ENCODE data around the gene ZKSCAN2.

Gene ZKSCAN2

DNA sequence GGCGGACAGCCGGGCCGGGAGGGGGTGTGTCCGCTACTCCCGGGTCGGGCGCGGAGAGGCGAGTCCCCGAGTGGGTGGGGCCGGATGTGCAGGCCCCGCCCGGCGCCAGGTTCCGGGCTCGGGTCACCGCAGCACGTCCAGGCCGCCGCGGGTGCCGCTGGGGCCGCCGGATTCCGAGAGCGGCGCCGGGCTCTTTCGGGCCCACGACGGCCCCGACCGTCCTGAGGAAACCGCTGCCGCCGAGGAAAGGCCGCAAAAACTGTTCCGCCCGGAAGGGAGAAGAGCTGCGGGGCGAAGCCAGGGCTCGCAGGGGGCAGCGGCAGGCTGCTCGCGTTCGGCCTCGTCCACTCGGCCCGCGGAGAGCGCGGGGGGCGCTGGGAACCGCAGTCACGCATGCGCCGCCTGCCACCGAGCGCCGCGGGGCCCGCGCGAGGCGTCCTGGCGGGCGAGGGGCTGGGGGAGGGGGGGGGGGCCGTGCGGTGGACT is at the start of gene ZKSCAN2:
TSS of gene ZKSCAN2 (minus strand) at position 376 of the 486 bp plus-strand sequence. CDS start 718 bp downstream, outside the sequence.
- peak; percentile 57 to 71 (median 58) for DNase-seq (ENCODE audit: low read depth in 3 of 3)

DNA sequence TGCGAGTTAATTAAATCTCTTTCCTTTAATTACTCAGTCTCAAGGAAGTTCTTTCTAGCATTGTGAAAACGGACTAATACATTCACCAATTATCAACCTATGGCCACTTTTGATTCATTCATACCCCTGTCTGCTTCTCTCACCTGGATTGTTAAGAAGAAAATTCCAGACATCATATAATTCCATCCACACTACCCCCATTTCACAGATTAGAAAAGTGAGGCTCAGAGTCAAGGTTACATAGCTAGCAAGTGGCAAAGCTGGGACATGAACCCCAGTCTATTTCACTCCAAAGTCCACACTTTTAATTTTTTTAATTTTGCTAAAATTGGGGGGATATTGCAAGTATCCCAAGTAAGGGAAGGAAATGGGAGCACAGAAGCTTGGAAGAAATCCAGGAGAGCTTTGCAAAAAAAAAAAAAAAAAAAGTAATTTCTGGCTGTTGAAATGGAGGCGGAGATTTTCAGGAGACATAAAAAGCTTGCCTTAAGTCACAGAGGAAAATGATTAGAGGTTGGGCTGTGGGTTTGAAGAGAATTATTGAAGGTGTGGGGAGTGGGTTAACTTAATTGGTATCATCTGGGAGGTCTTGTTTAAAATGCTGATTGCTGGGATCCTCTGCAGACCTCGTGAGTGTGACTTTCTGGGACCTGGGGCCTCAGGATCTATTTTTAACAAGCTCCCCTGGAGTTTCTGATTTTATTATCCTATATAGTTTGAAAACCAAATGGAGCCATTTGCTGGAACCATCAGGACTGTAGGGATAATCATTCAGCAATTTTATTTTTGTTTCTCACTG is 42.3 kb upstream of the ZKSCAN2 start:
- no peak for DNase-seq (ENCODE audit: low read depth in 3 of 3)

DNA sequence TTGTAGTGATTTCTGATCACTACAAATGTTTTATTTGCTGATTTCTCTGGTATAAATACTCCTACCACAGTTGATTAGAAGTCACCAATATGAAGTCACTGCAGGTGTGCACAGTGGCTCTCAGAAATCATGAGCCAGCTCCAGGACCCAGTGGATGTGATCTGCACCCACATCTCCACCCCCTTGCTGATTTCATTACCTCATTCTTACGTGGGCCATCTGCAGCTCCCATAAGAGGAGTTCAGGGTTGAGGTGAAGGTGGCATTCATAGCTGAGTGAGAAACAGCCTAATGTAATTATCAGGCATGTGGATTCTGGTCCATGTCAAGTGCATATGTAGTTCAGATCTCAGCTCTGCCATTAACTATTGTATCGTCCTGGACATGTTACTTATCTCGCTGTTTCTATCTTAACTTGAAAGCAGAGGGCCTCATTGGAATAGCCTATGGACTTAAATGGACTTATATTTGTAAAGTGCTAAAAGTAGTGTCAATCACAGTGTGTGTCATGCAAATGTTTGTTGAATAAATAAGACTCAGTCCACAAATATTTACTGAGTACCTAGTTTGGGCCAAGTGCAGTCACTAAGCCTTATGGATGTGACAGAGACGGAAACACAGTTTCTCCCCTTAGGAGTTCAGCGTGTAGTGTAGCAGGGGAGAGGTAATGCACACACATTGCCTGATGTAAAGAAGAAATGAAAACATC is 40.7 kb upstream of the ZKSCAN2 start:
- DNase-seq (ENCODE audit: low read depth in 3 of 3), result no peak

DNA sequence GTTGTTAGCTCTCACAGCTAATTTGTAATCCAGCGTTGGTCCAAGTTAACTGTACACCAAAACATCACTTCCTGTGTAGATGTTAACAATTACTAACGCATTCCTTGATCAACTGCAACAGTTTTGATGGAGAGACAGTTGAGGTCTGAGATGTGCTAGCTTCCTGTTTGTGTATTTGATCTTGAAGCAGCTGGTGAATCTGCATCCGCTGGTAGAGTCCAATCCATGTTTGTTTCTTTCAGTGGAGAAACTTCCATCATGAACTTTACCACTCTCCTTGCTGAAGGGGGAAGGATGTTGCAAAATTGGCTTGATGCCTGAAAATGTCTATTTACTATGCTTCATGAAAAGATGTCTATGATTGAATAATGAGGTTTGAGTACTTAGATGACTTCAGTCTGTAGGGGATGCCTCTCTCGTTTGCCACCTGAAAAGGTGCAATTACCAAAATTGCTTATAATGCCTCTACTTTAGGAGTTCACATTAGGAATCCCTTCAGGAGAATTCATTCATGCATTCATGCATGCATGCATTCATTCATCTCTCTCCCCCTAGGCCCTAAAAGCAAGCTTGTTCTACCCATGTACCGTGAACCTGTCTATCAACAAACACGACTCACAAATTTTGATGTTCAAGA is 39.6 kb upstream of the ZKSCAN2 start:
- DNase-seq (ENCODE audit: low read depth in 3 of 3), result no peak

DNA sequence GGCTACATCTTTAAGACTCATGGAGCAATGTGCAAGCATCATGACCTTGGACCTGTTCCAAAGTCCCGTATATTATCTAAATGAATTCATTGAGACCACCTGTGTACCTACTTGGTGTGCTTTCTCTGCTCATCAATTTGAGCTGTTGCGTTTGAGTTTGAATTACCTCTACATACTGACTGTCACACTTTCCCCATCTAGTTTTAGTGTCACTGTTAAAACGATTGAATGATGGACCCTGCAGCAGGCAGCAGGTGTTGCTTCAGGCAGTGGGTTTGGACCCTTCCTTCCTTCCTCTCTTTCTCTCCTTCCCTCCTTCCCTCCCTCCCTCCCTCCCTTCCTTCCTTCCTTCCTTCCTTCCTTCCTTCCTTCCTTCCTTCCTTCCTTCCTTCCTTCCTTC is 33.9 kb upstream of the ZKSCAN2 start:
- no peak for DNase-seq (ENCODE audit: low read depth in 3 of 3)

DNA sequence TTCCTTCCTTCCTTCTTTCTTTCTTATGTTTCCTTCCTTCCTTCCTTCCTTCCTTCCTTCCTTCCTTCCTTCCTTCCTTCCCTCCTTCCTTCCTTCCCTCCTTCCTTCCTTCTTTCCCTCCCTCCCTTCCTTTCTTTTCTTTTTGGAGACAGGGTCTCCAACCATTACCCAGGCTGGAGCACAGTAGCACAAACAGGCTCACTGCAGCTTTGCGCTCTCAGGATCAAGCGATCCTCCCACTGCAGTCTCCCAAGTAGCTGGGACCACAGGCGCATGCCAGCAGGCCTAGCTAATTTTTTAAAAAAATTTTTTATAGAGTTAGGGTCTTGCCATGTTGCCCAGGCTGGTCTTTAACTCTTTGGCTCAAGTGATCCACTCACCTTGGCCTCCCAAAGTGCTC is 31.8 kb upstream of the ZKSCAN2 start:
- no peak for DNase-seq (ENCODE audit: low read depth in 3 of 3)

DNA sequence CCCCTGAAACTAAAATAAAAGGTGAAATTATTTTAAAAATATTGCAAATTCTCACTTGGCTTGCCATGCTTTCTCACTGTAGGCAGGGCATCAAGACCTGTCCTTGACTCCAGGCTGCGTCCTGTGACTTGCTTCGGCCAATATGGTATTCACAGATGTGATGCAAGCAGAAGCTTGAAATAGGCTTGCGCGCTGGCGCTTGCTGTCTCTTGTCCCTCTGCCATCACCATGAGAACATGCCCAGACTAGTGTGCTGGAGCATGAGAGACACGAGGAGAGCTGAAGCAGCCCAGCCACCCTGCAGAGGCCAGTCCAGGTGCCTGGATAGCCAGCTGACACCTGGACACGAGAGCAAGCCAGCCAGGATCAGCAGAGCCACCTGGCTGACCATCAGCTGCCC is 21.8 kb upstream of the ZKSCAN2 start:
- no peak for DNase-seq (ENCODE audit: low read depth in 3 of 3)

DNA sequence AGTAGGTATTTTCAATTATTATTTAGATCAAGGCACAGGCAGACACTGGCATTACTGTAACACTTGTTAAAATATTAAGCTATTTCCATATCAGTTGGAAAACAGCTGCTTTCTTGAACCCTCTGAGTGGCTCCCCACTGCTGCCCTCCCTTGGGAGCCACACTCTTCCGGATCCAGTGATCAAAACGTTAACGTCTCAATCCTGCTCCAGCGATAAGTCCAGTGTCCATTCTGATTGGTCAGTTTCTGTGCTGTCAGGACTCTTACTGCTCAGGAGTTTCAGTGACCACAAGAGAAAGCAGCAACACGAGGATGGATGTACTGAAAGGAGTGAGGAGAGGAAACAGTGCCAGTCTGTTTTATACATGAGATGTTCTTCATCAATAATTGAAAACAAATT is 13.8 kb upstream of the ZKSCAN2 start:
- DNase-seq (ENCODE audit: low read depth in 3 of 3), result no peak

DNA sequence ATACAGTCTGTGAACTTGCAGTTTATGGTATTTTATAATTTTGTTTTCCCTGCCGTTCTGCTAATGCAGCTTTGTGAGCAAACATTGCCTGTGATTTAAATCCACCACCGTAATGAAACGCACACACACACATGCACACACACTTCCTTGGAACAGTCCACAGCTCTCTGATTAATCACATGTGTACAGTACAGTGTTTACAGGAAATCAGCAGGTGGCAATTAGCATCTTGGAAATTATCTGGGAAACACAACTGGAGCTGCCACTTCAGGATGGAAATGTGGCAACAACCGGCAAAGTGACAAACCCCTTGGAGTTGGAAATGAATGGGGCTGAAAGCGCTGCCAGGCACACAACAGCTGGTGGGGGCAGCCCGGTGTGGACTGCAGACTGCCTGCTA is 12.9 kb upstream of the ZKSCAN2 start:
- DNase-seq (ENCODE audit: low read depth in 3 of 3), result no peak

DNA sequence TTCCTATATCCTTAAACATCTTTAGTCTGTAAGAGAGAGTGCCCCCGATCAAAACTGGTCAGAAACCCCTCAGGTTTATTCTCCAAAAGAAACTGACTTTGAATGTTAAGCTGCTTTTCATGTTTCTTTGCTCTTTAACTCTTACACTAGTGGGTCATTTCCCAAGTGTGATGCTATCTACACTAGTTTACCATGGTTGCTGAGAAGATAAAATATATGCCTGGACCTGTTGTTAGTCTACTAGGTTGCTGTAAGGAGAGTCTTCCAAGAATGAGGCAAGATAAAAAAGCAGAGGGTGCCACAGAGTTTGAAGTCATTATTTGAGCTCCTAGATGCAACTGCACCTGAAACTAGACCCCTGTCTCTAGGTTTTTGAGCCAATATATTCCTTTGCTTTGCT is 12.2 kb upstream of the ZKSCAN2 start:
- DNase-seq (ENCODE audit: low read depth in 3 of 3), result no peak

DNA sequence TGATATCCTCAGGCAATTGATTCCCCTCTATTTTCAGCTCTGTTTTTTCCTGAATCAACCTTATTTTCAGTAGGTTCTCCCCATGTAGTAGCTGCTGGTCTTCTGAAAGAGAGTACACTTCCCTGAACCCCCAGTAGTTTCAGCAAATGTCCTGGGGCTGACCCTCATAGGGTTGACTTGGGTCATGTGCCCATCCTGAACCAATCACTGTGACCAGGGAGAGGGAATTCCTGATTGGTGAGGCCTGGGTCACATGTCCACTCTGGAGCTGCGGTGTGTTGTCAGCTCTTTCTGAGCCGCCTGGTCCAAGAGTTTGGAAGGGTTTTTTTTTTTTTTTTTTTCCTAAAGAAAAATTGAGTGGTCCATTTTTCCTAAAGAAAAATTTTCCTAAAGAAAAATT is 8.3 kb upstream of the ZKSCAN2 start:
- DNase-seq (ENCODE audit: low read depth in 3 of 3), result no peak

DNA sequence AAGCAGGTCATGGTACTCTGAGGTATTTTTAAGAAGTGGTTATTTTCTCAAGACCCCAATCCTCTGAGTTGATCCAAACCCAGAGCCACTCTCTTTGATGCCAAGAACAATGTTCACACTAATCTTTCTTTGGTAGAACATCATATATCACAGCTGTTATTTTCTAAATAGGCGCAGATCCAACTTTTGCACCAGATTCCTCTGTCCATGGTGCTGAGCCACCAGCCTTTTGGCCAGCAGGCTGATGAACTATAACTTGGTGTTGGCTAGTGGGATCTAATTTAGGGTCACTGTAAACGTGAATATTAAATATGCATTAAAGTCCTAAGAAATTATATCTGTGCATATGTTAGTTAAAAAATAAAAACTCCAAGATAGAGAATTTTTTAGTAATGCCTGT is 7.0 kb upstream of the ZKSCAN2 start:
- DNase-seq (ENCODE audit: low read depth in 3 of 3), result no peak

DNA sequence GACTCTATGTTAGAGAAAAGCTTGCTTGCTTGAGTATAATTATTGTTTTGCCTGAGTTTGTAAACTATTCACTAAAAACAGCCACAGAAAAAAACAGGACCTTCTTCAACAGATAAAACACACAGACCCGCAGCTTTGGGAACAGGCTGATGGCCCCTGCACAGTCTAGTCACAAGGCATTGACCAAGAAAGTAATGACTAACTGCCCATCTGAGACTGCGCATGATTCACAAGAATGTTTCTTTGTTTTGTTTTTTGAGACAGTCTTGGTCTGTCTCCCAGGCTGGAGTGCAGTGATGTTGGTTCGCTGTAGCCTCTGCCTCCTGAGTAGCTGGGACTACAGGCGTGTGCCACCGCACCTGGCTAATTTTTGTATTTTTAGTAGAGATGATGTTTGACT is 2.8 kb upstream of the ZKSCAN2 start:
- DNase-seq (ENCODE audit: low read depth in 3 of 3), result no peak

DNA sequence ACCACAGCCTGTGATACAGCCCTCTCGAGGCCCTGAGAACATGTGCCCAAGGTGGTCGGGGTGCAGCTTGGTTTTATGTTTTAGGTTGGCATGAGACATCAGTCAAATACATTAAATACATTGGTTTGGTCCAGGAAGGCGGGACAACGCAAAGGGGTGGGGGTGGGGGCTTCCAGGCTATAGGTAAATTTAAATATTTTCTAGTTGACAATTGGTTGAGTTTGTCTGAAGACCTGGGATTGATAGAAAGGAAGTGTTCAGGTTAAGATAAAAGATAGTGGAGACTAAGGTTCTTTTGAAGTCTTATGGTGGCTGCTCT is 1.2 kb upstream of the ZKSCAN2 start:
- DNase-seq (ENCODE audit: low read depth in 3 of 3), result no peak

DNA sequence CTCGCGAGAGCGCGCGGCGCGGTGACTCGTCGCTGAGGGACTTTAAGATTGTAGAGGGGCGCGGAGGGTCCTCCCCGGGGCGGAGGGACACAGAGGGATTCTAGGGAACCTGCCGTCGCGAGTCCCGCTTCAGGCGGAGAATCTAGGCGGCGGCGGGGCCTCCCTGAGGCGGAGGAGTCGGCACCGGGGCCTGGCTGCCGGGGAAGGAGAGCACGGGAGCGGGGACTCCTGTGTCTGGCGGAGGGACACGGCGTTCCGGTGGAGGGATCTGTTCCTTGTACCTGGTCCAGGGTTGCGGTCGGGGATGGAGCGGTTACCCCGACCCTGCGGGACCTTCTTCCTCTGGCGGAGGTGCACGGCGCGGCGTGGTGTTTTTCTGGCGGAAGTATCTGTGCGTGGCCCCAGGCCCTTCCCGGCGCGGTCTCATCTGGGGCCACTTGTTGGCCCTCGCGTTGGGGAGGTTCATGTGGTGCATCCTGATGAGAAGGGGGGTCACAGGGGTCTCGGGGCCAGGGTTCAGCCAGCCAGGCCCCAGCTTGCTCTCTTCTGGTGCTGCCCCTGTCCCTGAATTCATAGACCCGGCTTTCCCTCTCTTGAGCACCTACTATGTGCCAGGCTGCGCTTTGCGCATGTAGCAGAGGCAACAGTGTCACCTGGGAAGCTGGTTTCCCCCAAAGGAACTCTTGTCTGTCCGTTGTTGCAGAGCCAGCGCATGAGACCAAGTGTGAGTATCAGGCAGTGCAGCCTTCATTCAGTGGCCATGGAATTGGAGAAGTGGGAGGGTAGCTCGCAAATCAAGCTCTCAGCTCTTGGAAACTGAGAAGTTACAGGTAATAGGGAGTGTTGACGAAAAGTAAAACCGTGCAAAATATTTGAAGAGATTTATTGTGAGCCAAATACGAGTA is 563 bp upstream of the ZKSCAN2 start:
- peak; percentile 46 to 72 (median 61) for DNase-seq (ENCODE audit: low read depth in 3 of 3)

DNA sequence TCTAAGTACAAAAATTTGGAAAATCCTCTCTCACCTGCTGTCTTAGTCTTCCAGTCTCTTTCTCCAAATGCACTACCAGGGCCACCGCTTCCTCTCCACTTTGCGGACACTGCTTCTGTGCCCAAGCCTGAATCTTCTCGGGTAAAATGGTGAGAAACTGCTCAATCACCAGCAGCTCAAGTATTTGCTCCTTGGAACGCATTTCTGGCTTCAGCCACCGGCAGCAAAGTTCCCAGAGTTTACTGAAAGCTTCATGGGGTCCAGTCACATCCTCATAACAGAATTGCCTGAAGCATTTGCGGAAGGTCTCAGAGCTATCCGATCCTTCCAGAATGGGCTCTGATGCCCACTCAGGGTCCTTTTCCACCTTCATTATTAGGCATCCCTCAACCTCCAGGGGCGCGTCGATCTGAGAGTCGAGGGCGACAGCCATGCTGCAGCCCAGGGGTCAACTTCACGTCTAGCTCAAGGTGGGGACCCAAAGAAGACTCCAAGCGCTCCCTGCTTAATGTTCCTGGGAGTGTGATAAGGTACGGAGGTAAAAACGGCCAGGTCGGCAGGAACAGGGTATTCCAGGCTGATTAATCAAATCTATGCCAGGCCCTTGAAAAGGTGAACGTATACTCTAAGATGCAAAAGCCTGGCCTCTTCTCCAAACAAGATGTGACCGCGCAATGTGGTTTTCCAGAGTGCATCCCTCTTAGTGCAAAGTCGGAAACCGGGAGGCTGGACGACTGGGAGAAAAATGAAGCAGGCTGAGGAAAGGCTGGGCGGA is 763 bp downstream of the ZKSCAN2 start:
- no peak for DNase-seq (ENCODE audit: low read depth in 3 of 3)

DNA sequence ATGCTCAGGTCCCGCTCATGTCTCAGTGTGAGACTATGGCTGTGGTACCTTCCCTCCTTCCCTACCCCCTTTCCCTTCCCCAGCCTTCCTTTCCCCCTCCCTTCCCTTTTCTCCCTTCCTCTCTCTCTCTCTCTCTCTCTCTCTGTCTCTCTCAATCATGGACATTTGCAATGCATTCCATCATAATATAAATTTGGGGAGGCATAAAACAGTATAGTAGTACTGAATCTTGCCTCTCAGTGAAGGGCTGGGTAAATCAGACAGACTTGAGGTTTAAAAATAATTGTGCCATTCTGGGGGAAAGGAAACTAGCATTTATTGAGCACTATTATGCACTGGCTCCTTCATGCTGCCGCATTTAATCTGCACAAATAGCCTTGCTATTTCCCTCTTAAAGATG is 4.3 kb downstream of the ZKSCAN2 start:
- DNase-seq (ENCODE audit: low read depth in 3 of 3), result no peak

DNA sequence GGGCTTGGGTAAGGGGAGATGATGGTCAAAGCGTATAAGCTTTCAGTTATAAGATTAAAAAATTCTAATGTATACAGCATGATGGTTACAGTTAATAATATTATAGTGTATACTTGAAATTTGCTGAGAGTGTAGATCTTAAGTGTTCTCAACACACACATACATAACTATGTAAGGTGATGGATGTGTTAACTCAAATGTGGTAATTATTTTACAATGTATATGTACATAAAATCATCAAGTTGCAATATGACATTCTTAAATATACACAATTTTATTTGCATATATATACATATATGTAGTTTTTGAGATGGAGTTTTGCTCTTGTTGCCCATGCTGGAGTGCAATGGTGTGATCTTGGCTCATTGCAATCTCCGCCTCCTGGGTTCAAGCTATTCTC is 7.2 kb downstream of the ZKSCAN2 start:
- no peak for DNase-seq (ENCODE audit: low read depth in 3 of 3)

DNA sequence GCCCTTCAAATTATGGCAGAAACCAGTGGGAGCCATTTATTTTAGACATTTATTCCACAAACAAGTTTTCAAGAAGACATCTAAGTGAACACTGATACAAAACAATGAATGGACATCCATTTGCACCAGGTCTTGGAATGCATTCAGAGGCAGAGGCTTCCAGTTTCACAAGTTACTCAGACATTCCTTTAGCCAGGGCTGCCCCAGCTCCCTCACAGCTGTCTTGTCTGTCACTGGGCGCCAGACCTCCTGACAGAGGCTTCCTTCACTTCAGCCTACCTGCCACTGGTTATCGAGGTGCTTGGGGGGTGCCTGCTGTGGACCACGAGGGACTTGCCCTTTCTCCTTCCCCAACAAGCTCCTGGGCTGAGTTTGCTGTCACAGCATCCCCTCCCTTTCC is 21.7 kb downstream of the ZKSCAN2 start:
- no peak for DNase-seq (ENCODE audit: low read depth in 3 of 3)

DNA sequence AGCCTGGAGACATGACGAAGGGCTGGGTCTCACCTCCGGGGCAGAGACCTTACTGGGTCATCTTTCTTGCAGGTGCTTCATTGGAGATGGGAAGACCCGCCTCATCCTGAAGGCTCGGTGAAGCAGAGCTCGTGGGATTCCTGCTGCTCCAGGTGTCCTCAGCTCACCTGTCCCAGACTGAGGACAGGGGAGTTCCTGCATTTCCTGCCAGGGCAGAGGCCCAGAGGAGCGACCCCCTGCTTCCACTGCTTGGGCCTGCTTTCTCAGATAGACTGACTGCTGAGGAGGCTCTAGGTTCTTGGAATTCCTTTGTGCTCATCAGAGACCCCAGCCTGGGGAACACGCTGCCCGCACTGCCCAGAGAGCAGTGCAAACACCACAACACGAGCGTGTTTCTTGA is 29.3 kb downstream of the ZKSCAN2 start:
- DNase-seq (ENCODE audit: low read depth in 3 of 3), result no peak

DNA sequence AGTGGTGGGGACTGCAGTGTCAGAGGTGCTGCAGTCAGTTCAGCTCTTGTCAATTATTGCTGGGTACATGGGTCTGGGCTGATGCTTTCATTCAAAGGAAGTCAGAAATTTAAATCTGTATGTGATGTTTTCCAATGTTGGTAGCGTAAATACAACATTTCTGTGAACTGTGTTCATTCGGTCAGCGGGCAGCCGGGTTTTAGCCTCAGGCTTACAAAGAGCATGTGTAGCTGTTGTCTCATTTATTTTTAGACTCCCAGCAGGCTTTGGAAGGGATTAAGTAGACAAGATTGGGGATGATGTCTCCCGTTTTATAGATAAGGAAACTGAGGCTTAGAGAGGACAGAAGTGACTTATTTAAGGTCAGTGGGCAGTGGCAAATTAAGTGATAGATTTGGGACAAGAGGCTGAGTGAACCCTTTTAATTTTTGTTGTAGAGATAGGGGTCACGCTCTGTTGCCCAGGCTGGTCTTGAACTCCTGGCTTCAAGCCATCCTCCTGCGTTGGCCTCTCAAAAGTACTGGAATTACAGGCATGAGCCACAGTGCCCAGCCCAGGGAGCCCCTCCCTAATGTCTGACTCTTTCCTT is 32.8 kb downstream of the ZKSCAN2 start:
- no peak for DNase-seq (ENCODE audit: low read depth in 3 of 3)
